SU-DHL-6 (cell line): ENCODE results near the gene RAP1GAP2.

ENCODE experiments used
- CTCF ChIP-seq: fragments of 200-600 bp; sonication (generic); IDR thresholded peaks from one replicate; pipeline ENCODE4 v1.5.1; 2017; ENCODE audit warnings: antibody characterized with exemption, mild to moderate bottlenecking, low read length, moderate library complexity; ENCODE audit not compliant: insufficient read depth, poor library complexity, severe bottlenecking
- EZH2phosphoT487 ChIP-seq: fragments of 200-600 bp; sonication (generic), shearing (Covaris generic); conservative IDR thresholded peaks from 2 replicates; pipeline ENCODE4 v1.6.1; 2018; ENCODE audit warnings: mild to moderate bottlenecking, antibody characterized with exemption, low read length, moderate library complexity, mixed read lengths

GRCh38 chr17:2835780-2836179 is 39.5 kb downstream of the RAP1GAP2 start:
- TF ChIP-seq CTCF (no peak), EZH2phosphoT487 (no peak)
